A673 (cell line): Measurements from ENCODE around the gene PNMA8C. TPM values are rescaled to one million over a fixed set of nuclear protein-coding genes. Genes with fewer than 3 reads are reported as not detected.
A peak's percentile ranks its signal among the peaks of the same experiment; 100 is the strongest.

ENCODE experiments used
- BruUV-seq: library from RNA; stranded (reverse); fragments of 400-500 nt; replicated peaks from 2 replicates; lab custom pipeline; 2021; lab: Mats Ljungman, UMichigan
- CTCF ChIA-PET: fragments of 300-600 bp; sonication (Branson Sonifier 250); formaldehyde crosslinking; loops from one replicate; lab custom pipeline; 2022; ENCODE audit warnings: antibody characterized with exemption; lab: Charles Lee
- POLR2A ChIA-PET: fragments of 300-600 bp; sonication (Branson Sonifier 250); formaldehyde crosslinking; loops from one replicate; lab custom pipeline; 2022; ENCODE audit warnings: antibody characterized with exemption; ENCODE audit not compliant: low non-redundant PET; lab: Charles Lee
- DNase-seq: peaks from one replicate; pipeline ENCODE4 v3.0.0-alpha.2; 2015; ENCODE audit warnings: low spot score
- H3K27ac ChIP-seq: fragments of 200-600 bp; sonication (generic); 2 replicates; pipeline ENCODE4 v1.5.1; 2016; ENCODE audit warnings: mixed run types, low read depth, mild to moderate bottlenecking, mixed read lengths, antibody characterized with exemption, low read length; ENCODE audit not compliant: poor library complexity, severe bottlenecking
- H3K27me3 ChIP-seq: fragments of 200-600 bp; sonication (generic); replicated peaks from 2 replicates; pipeline ENCODE4 v1.6.1; 2017; ENCODE audit warnings: mixed run types, low read depth, mild to moderate bottlenecking, mixed read lengths, antibody characterized with exemption, low read length; ENCODE audit not compliant: insufficient read depth, poor library complexity
- H3K36me3 ChIP-seq: fragments of 200-600 bp; sonication (generic); 2 replicates; pipeline ENCODE4 v1.6.1; 2016; ENCODE audit warnings: mixed run types, mild to moderate bottlenecking, mixed read lengths, antibody characterized with exemption, low read length; ENCODE audit not compliant: insufficient read depth, poor library complexity, severe bottlenecking
- H3K4me1 ChIP-seq: fragments of 200-600 bp; sonication (generic); 2 replicates; pipeline ENCODE4 v1.6.1; 2017; ENCODE audit warnings: mixed run types, mild to moderate bottlenecking, mixed read lengths, antibody characterized with exemption, low read length; ENCODE audit not compliant: insufficient read depth, poor library complexity, severe bottlenecking
- H3K4me3 ChIP-seq: fragments of 200-600 bp; sonication (generic); 2 replicates; pipeline ENCODE4 v1.5.1; 2016; ENCODE audit warnings: low read depth, mixed run types, mild to moderate bottlenecking, mixed read lengths, low read length; ENCODE audit not compliant: poor library complexity, severe bottlenecking
- H3K9me3 ChIP-seq: fragments of 200-600 bp; sonication (generic); 2 replicates; pipeline ENCODE4 v1.6.1; 2016; ENCODE audit warnings: mixed run types, low read depth, mild to moderate bottlenecking, mixed read lengths, antibody characterized with exemption, low read length; ENCODE audit not compliant: poor library complexity, severe bottlenecking
- CTCF ChIP-seq: fragments of 300-800, 200-600 bp; sonication (generic); conservative IDR thresholded peaks from 2 replicates; pipeline ENCODE4 v1.5.1; 2017; ENCODE audit warnings: low read depth, mild to moderate bottlenecking, antibody characterized with exemption, low read length, moderate library complexity, mixed read lengths
- EZH2 ChIP-seq: fragments of 200-600 bp; sonication (generic); IDR thresholded peaks from 2 replicates; pipeline ENCODE4 v1.6.1; 2017; ENCODE audit warnings: borderline replicate concordance, low read depth, mild to moderate bottlenecking, mixed read lengths, antibody characterized with exemption, low read length; ENCODE audit not compliant: poor library complexity, severe bottlenecking
- intact Hi-C: fragments of 100-400 bp; cut with micrococcal nuclease; formaldehyde crosslinking; loops from one replicate; pipeline ENCODE4 v1.10.0; 2022; ENCODE audit not compliant: unreplicated experiment
- total RNA-seq: library from RNA; stranded (reverse); gene quantifications from 2 replicates; pipeline ENCODE4 v1.2.3, GENCODE V29; 2021

PNMA8C gene
- total RNA-seq, 1 experiment from 2014 or later = not detected

- Histone ChIP-seq H3K27ac (peak within 1 kb of the TSS; percentile 88), H3K4me3 (peak within 1 kb of the TSS; percentile 80), H3K36me3 (peaks cover 5% of the 10 kb centered on the region), H3K9me3 (no peaks in the 10 kb centered on the region), H3K4me1 (peaks cover 49% of the 10 kb centered on the region), H3K27me3 (no peaks in the 10 kb centered on the region)
- BruUV-seq = no TSS peak
- ChIA-PET CTCF (interaction anchor here (1.1 kb wide), 1 partner anchor 8 kb away, joined by 7 read pairs; no protein-coding TSS in a partner anchor), POLR2A (interaction anchor here (0.5 to 0.6 kb wide), 2 partner anchors 284 to 591 kb away, joined by 3 to 4 read pairs; no protein-coding TSS in a partner anchor)
- intact Hi-C loops = no loop called here
- TF ChIP-seq CTCF (no peak), EZH2 (no peak)
- peak; percentile 98 for DNase-seq
These were observed 15.3 kb downstream of the PNMA8C start, which contains the start of gene CCDC8 for GRCh38 chr19:46413262-46414031. CCDC8 (minus strand) TSS chr19:46413564; CDS start chr19:46412810, 754 bp downstream.

- peaks cover 53% of the 10 kb centered on the region for H3K4me1 ChIP-seq
- H3K4me3 ChIP-seq = peak overlapping the region; percentile 80
- TF ChIP-seq CTCF = no peak
- no peak for TF ChIP-seq EZH2
- no peaks in the 10 kb centered on the region for H3K27me3 ChIP-seq
- ChIA-PET CTCF (interaction anchor here (1.1 kb wide), 1 partner anchor 8 kb away, joined by 7 read pairs; no protein-coding TSS in a partner anchor), POLR2A (interaction anchor here (0.5 to 0.6 kb wide), 2 partner anchors 285 to 590 kb away, joined by 3 to 4 read pairs; no protein-coding TSS in a partner anchor)
- BruUV-seq = TSS peak; percentile 25
- H3K36me3 ChIP-seq = peaks cover 5% of the 10 kb centered on the region
- peak overlapping the region; percentile 88 for H3K27ac ChIP-seq
- H3K9me3 ChIP-seq = no peaks in the 10 kb centered on the region
- intact Hi-C loops = no loop called here
- no peak for DNase-seq
These were observed 16.0 kb downstream of the PNMA8C start for GRCh38 chr19:46412650-46413261.

- DNase-seq = no peak
- Histone ChIP-seq H3K4me1 (peaks cover 54% of the 10 kb centered on the region), H3K36me3 (peaks cover 5% of the 10 kb centered on the region), H3K4me3 (peak overlapping the region; percentile 80), H3K9me3 (no peaks in the 10 kb centered on the region), H3K27me3 (no peaks in the 10 kb centered on the region), H3K27ac (peak overlapping the region; percentile 88)
- POLR2A ChIA-PET = no interaction called here
- CTCF ChIA-PET = no interaction called here
- TF ChIP-seq CTCF (no peak; the same call in 1 of the 2 replicates), EZH2 (no peak)
- intact Hi-C loops = no loop called here
- no TSS peak for BruUV-seq
These were observed 16.6 kb downstream of the PNMA8C start for GRCh38 chr19:46411925-46412649.
